GDM1 (cell line): ENCODE measurements around the gene MT3.
"Not testable (repeated sequence)": the region's sequence is repeated elsewhere in the genome, so short reads cannot be mapped to it uniquely, and the experiment has no call there.

Experiments
- DNase-seq: peaks from one replicate; lab custom pipeline; 2025; lab: John Stamatoyannopoulos, UW

MT3 gene

DNA sequence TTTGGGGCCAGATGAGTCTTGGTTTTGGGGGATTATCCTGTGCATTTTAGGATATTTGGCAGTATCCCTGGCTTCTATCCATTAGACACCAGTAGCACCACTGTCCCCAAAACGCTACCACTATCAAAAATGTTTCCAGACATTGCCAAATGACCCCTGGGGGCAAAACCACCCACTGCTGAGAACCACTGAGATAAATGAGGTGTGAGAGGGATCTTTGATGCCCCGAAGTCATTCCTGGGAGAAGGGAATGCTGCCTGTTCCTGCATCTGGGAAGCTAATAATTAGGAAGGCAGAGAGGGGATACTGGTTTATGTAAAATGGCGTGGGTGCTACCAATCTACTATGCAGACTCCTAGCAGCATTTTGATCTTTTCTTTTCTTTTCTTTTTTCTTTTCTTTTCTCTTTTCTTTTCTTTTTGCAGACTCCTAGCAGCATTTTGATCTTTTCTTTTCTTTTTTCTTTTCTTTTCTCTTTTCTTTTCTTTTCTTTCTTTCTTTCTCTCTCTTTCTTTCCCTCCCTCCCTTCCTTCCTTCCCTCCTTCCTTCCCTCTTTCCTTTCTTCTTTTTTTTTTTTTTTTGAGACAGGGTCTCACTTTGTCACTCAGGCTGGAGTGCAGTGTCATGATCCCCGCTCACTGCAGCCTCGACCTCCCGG, 8.8 kb upstream of the MT3 start:
- no peak for DNase-seq

DNA sequence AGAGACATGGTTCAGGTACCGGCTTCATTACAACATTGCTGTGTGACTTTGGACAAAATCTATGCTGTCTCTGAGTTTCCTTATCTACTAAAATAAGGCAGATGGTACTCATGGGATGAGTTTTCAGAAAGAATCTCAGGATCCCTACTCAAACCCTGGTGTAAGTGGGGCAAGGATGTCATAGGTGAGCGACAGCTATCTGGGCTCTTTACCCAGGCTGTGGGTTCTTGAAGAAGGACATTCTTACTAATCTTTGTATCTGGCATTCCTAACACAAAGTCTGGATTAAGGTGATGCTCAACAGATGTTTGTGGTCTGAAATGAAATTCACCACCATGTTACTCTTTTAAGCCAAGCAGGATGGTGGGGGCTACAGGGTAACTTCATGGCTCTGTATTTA, 6.4 kb upstream of the MT3 start:
- not testable (repeated sequence) for DNase-seq

- no peak for DNase-seq
Observed at GRCh38 chr16:56583351-56584168, 5.8 kb upstream of the MT3 start.

DNA sequence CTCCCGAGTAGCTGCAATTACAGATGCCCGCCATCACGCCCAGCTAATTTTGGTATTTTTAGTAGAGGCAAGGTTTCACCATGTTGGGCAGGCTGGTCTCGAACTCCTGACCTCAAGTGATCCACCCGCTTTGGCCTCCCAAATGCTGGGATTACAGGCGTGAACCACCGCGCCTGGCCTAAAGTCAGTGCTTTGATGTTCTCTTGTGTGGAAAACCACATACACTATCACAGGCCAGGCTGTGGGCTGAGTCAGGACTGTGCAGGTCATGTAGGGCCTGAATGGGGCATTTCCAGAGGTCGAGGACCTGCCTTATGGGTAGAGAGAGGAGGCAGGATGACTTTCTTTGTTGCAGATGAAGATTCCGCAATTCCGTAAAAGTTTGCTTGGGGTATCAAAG, 5.1 kb upstream of the MT3 start:
- no peak for DNase-seq

DNA sequence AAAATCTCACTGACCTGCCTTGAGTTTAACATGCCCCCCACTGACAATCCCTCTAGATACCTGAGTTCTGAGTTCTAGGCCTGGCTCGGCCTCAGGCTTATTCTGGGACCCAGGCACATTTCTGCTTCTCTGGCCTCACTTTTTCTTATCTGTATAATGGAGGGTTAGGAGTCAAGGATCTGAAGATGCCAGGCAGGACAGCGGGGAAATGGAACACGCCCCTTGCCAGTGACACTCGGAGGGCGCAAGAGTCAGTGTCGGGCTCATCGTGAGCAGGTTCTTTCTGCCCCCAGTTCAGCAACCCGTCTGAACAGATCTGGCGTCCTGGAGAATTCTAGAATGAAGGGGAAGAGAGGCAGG, 567 bp upstream of the MT3 start:
- no peak for DNase-seq

DNA sequence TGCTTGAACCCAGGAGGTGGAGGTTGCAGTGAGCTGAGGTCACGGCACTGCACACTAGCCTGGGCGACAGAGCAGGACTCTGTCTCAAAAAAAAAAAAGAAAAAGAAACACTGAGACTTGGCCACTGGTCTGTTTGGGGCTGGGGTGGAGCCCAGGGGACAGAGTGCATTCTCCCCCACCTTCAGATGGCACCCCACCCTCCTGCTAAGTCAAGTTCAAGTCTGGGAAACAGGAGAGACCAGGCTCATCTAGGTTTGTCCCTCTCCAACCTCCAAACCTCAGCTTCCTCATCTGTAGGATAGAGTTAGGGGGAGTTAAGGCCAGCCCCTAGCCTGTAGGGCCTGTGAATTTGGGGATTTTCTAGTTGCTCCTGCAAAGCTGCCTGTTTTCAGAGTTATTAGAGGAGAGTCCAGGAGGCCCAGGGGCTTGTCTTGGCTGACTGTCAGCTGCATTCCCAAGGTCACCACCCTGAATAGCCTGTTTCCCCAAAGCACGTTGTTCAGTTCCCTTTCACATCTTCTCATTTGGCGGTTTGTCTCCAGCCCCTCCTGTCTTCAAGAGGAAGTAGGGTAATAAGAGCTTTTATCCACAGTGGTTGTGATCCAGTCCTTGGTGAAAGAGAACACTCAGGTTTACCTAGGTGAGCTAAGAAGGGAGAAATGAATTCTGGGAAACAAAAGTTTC, 2.2 kb downstream of the MT3 start:
- DNase-seq, result peak; percentile 42

DNA sequence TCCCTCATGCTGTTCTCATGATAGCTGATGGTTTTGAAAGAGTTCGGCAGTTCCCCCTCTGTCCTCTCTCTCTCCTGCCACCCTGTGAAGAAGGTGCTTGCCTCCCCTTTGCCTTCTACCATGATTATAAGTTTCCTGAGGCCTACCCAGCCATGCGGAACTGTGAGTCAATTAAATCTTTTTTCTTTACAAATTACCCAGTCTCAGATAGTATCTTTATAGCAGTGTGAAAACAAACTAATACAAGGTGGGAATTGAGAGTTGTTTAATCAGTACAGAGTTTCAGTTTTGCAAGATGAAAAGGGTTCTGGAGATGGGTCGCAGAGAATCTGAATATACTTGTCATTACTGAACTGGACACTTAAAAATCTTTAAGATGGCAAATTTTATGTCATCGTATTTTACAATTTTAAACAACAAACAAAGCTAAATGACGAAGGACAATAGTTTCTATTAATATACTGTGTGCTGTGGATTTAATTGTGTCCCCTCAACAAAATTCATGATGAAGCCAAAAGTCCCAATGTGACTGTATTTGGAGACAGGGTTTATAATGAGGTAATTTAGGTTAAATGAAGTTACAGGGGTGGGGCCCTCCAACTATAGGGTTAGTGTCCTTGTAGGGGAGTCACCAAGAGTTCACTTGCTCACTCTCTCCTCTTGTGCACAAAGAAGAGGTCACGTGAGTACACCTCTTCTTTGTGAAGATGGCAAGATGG, 4.4 kb downstream of the MT3 start:
- DNase-seq, result no peak

- DNase-seq, result no peak
Observed at GRCh38 chr16:56594292-56594619, 4.9 kb downstream of the MT3 start.

- DNase-seq, result no peak
Observed at GRCh38 chr16:56600398-56600999, 11.2 kb downstream of the MT3 start.

- DNase-seq, result no peak
Observed at GRCh38 chr16:56601325-56601724, 12.0 kb downstream of the MT3 start.

DNA sequence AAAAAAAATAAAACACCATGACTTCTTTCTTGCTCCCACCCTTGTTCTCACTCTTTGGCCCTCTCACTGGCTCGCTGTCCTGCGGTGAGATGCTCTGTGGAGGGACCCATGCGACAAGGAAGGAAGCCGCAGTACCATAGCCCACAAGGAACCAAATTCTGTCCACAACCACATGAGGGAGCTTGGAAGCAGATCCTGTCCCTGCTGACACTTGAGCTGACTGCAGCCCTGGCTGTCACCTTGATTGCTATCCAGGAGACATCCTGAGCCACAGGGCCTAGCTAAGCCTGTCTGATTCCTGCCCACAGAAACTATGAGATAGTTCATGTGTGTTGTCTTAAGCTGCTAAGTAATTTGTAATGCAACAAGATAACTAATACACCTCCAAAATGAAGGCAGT, 14.3 kb downstream of the MT3 start:
- no peak for DNase-seq

GRCh38 chr16:56604966-56605365, 15.6 kb downstream of the MT3 start:
- DNase-seq, result no peak

DNA sequence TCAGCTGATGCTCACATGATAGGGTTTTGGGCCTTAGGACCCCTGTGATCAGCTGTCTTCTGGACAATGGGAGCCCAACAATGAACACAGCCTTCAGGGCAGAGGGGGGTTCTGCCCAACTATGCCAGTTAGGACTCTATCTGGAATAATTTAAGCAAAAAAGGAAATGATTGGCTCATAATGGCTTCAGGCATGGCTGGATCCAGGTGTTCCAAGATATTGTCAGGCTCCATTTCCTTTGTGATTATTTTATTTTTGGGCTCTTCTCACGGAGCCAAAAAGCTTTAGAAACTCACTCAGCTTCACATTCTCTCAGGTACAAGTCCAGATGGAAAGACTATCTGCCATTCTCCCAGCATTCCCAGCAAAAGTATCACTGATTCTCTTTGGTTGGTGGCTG, 16.1 kb downstream of the MT3 start:
- no peak for DNase-seq

- no peak for DNase-seq
Observed at GRCh38 chr16:56606071-56606475, 16.7 kb downstream of the MT3 start.

- DNase-seq, result no peak
Observed at GRCh38 chr16:56606476-56607108, 17.3 kb downstream of the MT3 start.

- no peak for DNase-seq
Observed at GRCh38 chr16:56607109-56607618, 17.8 kb downstream of the MT3 start.

DNA sequence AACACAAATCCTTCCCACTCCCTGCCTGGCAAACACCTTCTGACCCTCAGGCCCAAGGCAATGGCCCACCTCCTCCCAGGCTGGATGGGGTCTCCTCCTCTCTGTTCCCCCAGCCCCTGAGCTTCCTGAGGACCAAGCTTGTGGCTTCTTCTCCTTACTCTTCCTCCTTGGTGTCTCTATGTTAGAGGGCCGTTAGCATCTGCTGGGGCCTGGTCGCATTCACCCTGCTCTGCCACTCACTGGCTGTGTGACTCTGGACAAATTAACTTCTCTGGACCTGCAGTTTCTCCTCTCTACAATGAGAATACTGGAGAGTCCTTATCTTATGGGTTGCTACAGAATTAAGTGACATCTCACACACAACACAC, 18.3 kb downstream of the MT3 start:
- DNase-seq, result no peak

DNA sequence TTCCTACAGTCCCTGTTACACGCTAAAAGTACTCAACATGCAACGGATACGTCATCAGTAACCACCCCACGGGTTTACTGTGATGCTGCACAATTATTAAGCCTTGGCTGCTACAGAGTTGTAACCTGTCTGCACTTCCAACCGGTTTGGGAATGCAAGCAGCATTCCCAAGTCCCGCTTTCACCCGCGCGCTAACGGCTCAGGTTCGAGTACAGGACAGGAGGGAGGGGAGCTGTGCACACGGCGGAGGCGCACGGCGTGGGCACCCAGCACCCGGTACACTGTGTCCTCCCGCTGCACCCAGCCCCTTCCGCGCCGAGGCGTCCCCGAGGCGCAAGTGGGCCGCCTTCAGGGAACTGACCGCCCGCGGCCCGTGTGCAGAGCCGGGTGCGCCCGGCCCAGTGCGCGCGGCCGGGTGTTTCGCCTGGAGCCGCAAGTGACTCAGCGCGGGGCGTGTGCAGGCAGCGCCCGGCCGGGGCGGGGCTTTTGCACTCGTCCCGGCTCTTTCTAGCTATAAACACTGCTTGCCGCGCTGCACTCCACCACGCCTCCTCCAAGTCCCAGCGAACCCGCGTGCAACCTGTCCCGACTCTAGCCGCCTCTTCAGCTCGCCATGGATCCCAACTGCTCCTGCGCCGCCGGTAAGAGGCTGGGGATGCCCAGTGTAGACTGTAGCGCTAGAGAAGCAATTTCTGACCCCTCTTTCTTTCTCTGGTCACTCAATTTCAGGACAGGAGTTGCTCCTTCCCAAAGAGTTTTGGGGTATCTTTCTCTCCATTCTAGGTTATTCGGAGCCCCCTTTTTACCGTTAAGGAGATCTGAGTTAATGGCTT, 18.9 kb downstream of the MT3 start, which contains the start of gene MT2A:
Gene MT2A (plus strand): TSS at position 542 of the 833 bp plus-strand sequence. CDS start 72 bp downstream, at position 614.
- peak; percentile 73 for DNase-seq

GRCh38 chr16:56608876-56609462, 19.6 kb downstream of the MT3 start:
- DNase-seq, result no peak

- peak; percentile 61 for DNase-seq
Observed at GRCh38 chr16:56609463-56609921, 20.2 kb downstream of the MT3 start.
